Colonic mucosa (tissue), 4 donors: ENCODE results near the gene PDK2. TPM values are rescaled to one million over a fixed set of nuclear protein-coding genes. Genes with fewer than 3 reads are reported as not detected.

Experiments
- DNase-seq: peaks from one replicate; pipeline ENCODE4 v3.0.0-alpha.2; 2020
- H3K27ac ChIP-seq: fragments of 200-600 bp; one replicate; pipeline ENCODE4 v1.8.0; 2021
- H3K27me3 ChIP-seq: fragments of 200-600 bp; one replicate; pipeline ENCODE4 v1.8.0; 2021
- H3K36me3 ChIP-seq: fragments of 200-600 bp; one replicate; pipeline ENCODE4 v1.8.0; 2021
- H3K4me1 ChIP-seq: fragments of 200-600 bp; one replicate; pipeline ENCODE4 v1.8.0; 2021; ENCODE audit warnings: mild to moderate bottlenecking
- H3K4me3 ChIP-seq: fragments of 200-600 bp; one replicate; pipeline ENCODE4 v1.8.0; 2021
- H3K9ac ChIP-seq, 2 donors: one replicate each; pipeline ENCODE4 v1.7.0; 2013; ENCODE audit warnings: control low read depth in 2 of 2, low read depth in 2 of 2, low read length in 2 of 2
- H3K9me3 ChIP-seq: fragments of 200-600 bp; one replicate; pipeline ENCODE4 v1.8.0; 2021
- CTCF ChIP-seq: fragments of 200-600 bp; IDR thresholded peaks from one replicate; pipeline ENCODE4 v1.8.0; 2022; ENCODE audit warnings: antibody characterized with exemption, mild to moderate bottlenecking
- intact Hi-C: fragments of 100-400 bp; cut with DNase I; formaldehyde crosslinking; loops from one replicate; pipeline ENCODE4 v1.14.1; 2022
- total RNA-seq, 2 donors: library from RNA; stranded (reverse); fragmentation: NEBNext Ultra II Directional in 1 of 2; extraction: Animal tissue kit (Norgen Biotek cat#: 25700) in 1 of 2; gene quantifications; one replicate each; pipeline ENCODE4 v1.2.1, GENCODE V29; 2021
- donor health status: healthy.
- donor health status: DM: no; HTN: no; CAD: no.
- donor health status: DM: no; HTN: no; CAD: no.

Gene PDK2
- total RNA-seq, 2 donors from 2014 or later, result 48.8 to 56.4 TPM

DNA sequence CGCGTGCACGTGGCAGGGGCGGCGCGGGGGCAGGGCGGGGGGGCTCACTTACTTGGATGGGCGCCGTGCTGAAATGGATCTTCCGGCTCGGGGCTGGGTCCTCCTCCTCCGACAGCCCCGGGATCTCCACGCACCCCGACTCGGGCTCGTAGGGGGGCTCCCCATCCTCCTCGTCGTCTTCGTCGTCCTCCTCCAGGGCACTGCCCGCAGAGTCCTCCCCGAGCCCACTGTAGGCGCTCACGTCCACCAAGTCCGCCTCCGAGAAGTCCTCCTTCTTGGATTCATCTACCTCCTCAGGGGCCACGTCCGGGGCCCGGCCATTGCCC is 53.9 kb downstream of the PDK2 start:
- Histone ChIP-seq H3K27me3 (no peaks in the 10 kb centered on the region), H3K9ac (peak overlapping the region; percentile 74 to 89), H3K36me3 (no peaks in the 10 kb centered on the region), H3K9me3 (no peaks in the 10 kb centered on the region), H3K4me3 (peak overlapping the region; percentile 87), H3K27ac (peak overlapping the region; percentile 91), H3K4me1 (peaks cover 9% of the 10 kb centered on the region)
- intact Hi-C loops, result no loop called here
- no peak for TF ChIP-seq CTCF
- DNase-seq, result no peak

DNA sequence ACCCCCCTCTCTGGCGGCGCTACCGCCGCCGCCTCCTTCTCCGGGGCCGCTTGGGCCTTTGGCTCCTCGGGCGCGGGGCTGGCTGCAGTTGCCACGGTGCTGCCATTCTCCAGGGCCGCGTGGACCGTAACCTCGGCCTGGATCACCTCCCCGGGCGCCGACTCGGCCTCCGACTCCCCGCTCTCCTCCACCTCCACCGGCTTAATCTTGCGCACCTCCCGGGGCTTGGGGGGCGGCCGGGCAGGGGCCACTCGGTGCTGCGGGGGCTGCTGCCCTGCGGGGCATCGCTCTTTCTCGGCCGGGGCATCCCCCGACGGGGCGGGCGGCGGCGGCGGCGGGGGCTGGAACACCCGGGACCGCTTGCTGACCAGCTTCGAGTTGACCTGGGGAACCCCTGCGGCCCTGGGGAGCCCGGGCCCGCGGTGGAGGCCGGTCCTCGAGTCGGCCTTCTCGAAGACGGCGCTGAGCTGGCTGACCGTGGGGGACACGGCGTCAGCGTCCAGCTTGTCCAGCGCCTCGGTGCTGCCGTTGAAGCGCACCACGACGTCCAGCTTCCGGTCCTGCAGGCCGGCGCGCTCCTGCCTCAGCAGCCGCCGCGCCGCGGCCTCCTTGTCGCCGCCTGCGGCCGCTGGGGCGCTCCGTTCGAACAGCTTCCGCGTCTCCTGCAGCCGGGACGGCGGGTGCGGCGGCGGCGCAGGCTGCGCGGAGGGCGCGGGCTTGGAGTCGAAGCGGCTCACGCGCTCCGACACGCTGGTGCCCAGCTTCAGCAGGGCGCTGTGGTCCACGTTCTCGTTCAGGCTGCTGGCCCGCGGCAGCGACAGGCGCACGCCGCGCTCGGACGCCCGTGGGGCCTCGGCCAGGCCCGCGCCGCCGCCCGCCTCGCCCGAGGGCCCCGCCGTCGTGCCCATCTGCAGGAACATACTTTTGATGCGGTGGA is 54.5 kb downstream of the PDK2 start:
- no peak for TF ChIP-seq CTCF
- no peak for DNase-seq
- peak overlapping the region; percentile 87 for H3K4me3 ChIP-seq
- peak overlapping the region; percentile 91 for H3K27ac ChIP-seq
- peak overlapping the region; percentile 74 to 89 for H3K9ac ChIP-seq
- H3K36me3 ChIP-seq, result no peaks in the 10 kb centered on the region
- H3K4me1 ChIP-seq, result peaks cover 9% of the 10 kb centered on the region
- H3K27me3 ChIP-seq, result no peaks in the 10 kb centered on the region
- intact Hi-C loops, result loop anchor here (5.0 kb wide), 1 partner anchor 52 kb away; the partner anchor contains the start of gene PDK2
- H3K9me3 ChIP-seq, result no peaks in the 10 kb centered on the region

- DNase-seq, result no peak
- Histone ChIP-seq H3K4me3 (peak within 1 kb of the TSS; percentile 87), H3K9ac (peak within 1 kb of the TSS; percentile 76 to 89), H3K4me1 (peaks cover 9% of the 10 kb centered on the region), H3K36me3 (no peaks in the 10 kb centered on the region), H3K27me3 (no peaks in the 10 kb centered on the region), H3K27ac (peak within 1 kb of the TSS; percentile 91), H3K9me3 (no peaks in the 10 kb centered on the region)
- TF ChIP-seq CTCF, result no peak
- intact Hi-C loops, result loop anchor here (5.0 kb wide), 1 partner anchor 53 kb away; the partner anchor contains the start of gene PDK2
Observed at GRCh38 chr17:50150354-50151040, 55.3 kb downstream of the PDK2 start, which contains the start of gene PPP1R9B. Gene PPP1R9B, minus strand, starts transcription at chr17:50150677. Its CDS starts 164 bp downstream, at chr17:50150513.

DNA sequence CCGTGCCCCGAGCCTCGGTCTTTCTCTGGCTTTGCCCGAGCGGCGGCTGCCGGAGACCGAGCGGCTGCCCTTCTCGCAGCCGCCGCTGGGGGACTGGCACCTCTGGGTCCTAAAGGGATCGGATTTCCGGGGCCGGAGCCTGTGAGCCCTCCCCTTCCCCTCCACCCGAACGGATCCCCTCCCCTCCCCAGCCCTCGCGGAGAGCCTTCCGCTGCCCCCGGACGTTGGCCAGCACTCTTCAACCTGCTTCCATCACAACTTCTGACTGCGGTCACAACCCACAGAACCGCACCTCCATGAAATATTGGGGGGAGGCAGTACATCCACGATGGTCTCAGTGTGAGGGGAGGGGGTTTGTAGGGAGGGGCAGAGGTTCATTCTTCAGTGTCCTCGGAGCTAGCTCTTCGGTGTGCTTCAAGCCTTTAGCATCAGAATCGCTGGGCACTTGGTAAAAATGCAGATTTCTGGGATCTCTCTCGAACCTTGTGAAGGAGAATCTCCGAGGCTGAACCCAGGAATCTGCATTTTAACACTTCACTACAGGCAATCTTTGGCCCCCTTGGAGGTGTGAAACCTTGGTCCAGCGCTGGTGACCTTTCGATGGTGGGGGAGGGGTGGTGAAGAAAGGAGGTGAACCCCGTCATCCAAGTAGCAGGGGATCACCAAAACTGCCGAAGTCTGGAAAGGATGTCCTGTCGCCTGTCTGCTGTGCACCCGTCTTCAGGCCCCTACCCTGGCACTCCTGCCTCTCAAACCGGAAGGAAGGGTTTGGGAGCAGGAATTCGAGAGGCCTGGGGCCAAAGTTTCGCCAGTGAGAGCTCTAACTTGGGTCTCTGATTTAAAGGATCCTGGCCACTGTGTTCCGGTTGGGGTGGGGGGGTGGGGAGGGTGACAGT is 56.1 kb downstream of the PDK2 start:
- H3K9ac ChIP-seq, result peak overlapping the region; percentile 76 to 89
- no peaks in the 10 kb centered on the region for H3K9me3 ChIP-seq
- H3K4me3 ChIP-seq, result peak overlapping the region; percentile 87
- H3K27me3 ChIP-seq, result no peaks in the 10 kb centered on the region
- intact Hi-C loops, result loop anchor here (5.0 kb wide), 1 partner anchor 54 kb away; the partner anchor contains the start of gene PDK2
- peak overlapping the region; percentile 91 for H3K27ac ChIP-seq
- TF ChIP-seq CTCF, result peak; percentile 37
- no peaks in the 10 kb centered on the region for H3K36me3 ChIP-seq
- DNase-seq, result peak; percentile 94
- peaks cover 9% of the 10 kb centered on the region for H3K4me1 ChIP-seq
